Sigmoid colon (tissue), 7 donors: ENCODE results near the gene KAZN. TPM values are rescaled to one million over a fixed set of nuclear protein-coding genes. Genes with fewer than 3 reads are reported as not detected.
A peak's percentile ranks its signal among the peaks of the same experiment; 100 is the strongest.

Experiments
- DNase-seq: peaks from one replicate; pipeline ENCODE4 v3.0.0-alpha.2; 2019
- H3K27ac ChIP-seq, 4 donors: fragments of 200-600 bp; sonication (generic); one replicate each; pipeline ENCODE4 v1.5.1; 2016 to 2019; ENCODE audit warnings: mild to moderate bottlenecking in 1 of 4
- H3K27me3 ChIP-seq, 3 donors: fragments of 200-600 bp; sonication (generic); one replicate each; pipeline ENCODE4 v1.5.1; 2019; ENCODE audit warnings: mild to moderate bottlenecking in 1 of 3
- H3K36me3 ChIP-seq, 4 donors: fragments of 200-600 bp; sonication (generic); one replicate each; pipeline ENCODE4 v1.5.1; 2016 to 2019
- H3K4me1 ChIP-seq, 4 donors: fragments of 200-600 bp; sonication (generic); one replicate each; pipeline ENCODE4 v1.5.1; 2017 to 2019
- H3K4me3 ChIP-seq, 4 donors: fragments of 200-600 bp; sonication (generic); one replicate each; pipeline ENCODE4 v1.5.1; 2017 to 2019; ENCODE audit warnings: mild to moderate bottlenecking in 2 of 4, moderate library complexity in 1 of 4
- H3K9me3 ChIP-seq, 4 donors: fragments of 200-600 bp in 3 of 4; sonication (generic) in 3 of 4; one replicate each; pipeline versions ENCODE4 v1.5.1 to v1.6.1; 2013 to 2019
- CTCF ChIP-seq, 4 experiments: fragments of 450-650 bp in 3 of 4; fragments of 200-600 bp in 1 of 4; IDR thresholded peaks; one replicate each; pipeline ENCODE4 v1.5.1; 2016 to 2019; ENCODE audit warnings: antibody characterized with exemption in 4 of 4, mild to moderate bottlenecking in 3 of 4, moderate library complexity in 2 of 4
- EP300 ChIP-seq, 4 donors: sonication (generic); formaldehyde crosslinking; IDR thresholded peaks; one replicate each; pipeline ENCODE4 v1.6.1; 2017; ENCODE audit warnings: antibody characterized with exemption in 4 of 4
- POLR2A ChIP-seq, 2 donors: fragments of 450-650 bp; IDR thresholded peaks; one replicate each; pipeline ENCODE4 v1.6.1; 2016; ENCODE audit warnings: antibody characterized with exemption in 2 of 2, mild to moderate bottlenecking in 2 of 2, moderate library complexity in 2 of 2
- POLR2AphosphoS5 ChIP-seq, 4 donors: sonication (generic); formaldehyde crosslinking; IDR thresholded peaks; one replicate each; pipeline ENCODE4 v1.6.1; 2017; ENCODE audit warnings: antibody characterized with exemption in 4 of 4
- WGBS, 2 donors: extraction: QIAGEN DNeasy Blood & Tissue Kit; methylation state at CpG; one replicate each; pipeline ENCODE4 v1.1.7; 2013; 5-methylcytosine and 5-hydroxymethylcytosine counted together
- intact Hi-C: fragments of 100-400 bp; cut with DNase I; formaldehyde crosslinking; loops from one replicate; pipeline ENCODE4 v1.15.1; 2023
- polyA plus RNA-seq, 3 donors: library from polyadenylated mRNA; stranded (reverse); fragments of 200-250 nt; gene quantifications; one replicate each; pipeline ENCODE4 v1.2.3, GENCODE V29; 2013
- total RNA-seq, 4 donors: library from RNA; depleted of rRNA; stranded (reverse); fragments of >200 nt; gene quantifications; one replicate each; pipeline ENCODE4 v1.1.0, GENCODE V29; 2016
- donor health status: healthy with polysubstance abuse.
- donor health status: Bipolar disorder and iron deficiency.
- donor health status: healthy.

The KAZN gene
- total and polyA plus RNA-seq, 7 donors = 2.5 to 11.4 (median 5.6) TPM

GRCh38 chr1:14934867-14935266, 336.4 kb downstream of the KAZN start:
- Histone ChIP-seq H3K27ac (no peak overlapping the region), H3K4me1 (peaks cover 0 to 15% (median 7%) of the 10 kb centered on the region in 4 donors), H3K9me3 (no peaks in the 10 kb centered on the region), H3K4me3 (no peak overlapping the region), H3K27me3 (no peaks in the 10 kb centered on the region), H3K36me3 (no peaks in the 10 kb centered on the region)
- intact Hi-C loops = no loop called here
- DNase-seq = no peak
- 94 to 96% methylated on average over 7 of the region's 7 CpGs for WGBS, 2 donors
- TF ChIP-seq CTCF (IDR thresholded peaks at IDR 0.05) = no peak

- TF ChIP-seq POLR2AphosphoS5 (IDR thresholded peaks at IDR 0.05) = no peak
- no peak for TF ChIP-seq CTCF (IDR thresholded peaks at IDR 0.05)
- no peak for TF ChIP-seq POLR2A (IDR thresholded peaks at IDR 0.05)
- no peak for TF ChIP-seq EP300 (IDR thresholded peaks at IDR 0.05)
- 82 to 85% methylated on average over 6 of the region's 6 CpGs for WGBS, 2 donors
Observed at GRCh38 chr1:14936815-14937214, 338.3 kb downstream of the KAZN start.

DNA sequence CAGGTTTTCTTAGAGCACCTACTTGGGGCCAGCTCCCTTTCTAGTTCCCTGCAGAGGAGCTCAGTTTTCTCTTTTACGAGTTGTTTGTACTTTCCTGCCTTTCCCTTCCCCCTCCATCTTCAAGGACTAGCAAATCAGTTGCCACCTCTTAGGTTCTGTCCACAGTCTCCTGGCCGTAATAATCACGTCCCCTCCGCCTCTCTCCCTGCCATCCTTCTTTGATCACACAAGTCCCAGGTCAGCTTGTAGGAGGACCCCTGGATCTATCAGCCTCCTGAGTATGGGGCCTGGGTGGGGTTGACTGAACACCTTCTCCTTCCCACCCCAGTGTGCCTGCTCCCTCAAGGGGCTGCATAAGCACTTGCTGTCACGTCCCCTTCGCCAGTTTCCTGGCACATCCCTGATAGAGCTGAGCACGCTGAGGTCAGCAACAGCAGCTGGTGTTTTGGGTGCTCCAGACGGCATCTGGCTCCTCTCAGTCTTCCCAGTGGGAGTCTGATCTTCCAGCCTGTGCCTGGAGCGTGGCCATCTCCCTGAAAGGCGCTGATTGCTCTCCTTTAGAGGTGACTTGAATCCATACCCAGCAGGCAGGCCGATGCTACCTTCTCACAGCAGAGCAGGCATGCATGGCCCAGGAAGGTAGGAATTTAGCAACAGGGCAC, 338.9 kb downstream of the KAZN start:
- DNase-seq = no peak
- intact Hi-C loops = no loop called here
- H3K27ac ChIP-seq = no peak overlapping the region
- 83 to 85% methylated on average over 11 of the region's 11 CpGs for WGBS, 2 donors
- H3K36me3 ChIP-seq = no peaks in the 10 kb centered on the region
- no peaks in the 10 kb centered on the region for H3K27me3 ChIP-seq
- H3K4me1 ChIP-seq = peaks cover 0 to 12% (median 7%) of the 10 kb centered on the region in 4 donors
- no peak overlapping the region for H3K4me3 ChIP-seq
- no peaks in the 10 kb centered on the region for H3K9me3 ChIP-seq
- TF ChIP-seq POLR2A (IDR thresholded peaks at IDR 0.05) = no peak
- TF ChIP-seq POLR2AphosphoS5 (IDR thresholded peaks at IDR 0.05) = no peak
- TF ChIP-seq EP300 (IDR thresholded peaks at IDR 0.05) = no peak
- no peak for TF ChIP-seq CTCF (IDR thresholded peaks at IDR 0.05)

More at GRCh38 chr1:14936815-14937214, 338.3 kb downstream of the KAZN start:
- Histone ChIP-seq H3K27ac (no peak overlapping the region), H3K36me3 (no peaks in the 10 kb centered on the region), H3K4me3 (no peak overlapping the region), H3K4me1 (peaks cover 0 to 10% (median 5%) of the 10 kb centered on the region in 4 donors), H3K9me3 (no peaks in the 10 kb centered on the region), H3K27me3 (no peaks in the 10 kb centered on the region)
- DNase-seq = no peak
- intact Hi-C loops = no loop called here

DNA sequence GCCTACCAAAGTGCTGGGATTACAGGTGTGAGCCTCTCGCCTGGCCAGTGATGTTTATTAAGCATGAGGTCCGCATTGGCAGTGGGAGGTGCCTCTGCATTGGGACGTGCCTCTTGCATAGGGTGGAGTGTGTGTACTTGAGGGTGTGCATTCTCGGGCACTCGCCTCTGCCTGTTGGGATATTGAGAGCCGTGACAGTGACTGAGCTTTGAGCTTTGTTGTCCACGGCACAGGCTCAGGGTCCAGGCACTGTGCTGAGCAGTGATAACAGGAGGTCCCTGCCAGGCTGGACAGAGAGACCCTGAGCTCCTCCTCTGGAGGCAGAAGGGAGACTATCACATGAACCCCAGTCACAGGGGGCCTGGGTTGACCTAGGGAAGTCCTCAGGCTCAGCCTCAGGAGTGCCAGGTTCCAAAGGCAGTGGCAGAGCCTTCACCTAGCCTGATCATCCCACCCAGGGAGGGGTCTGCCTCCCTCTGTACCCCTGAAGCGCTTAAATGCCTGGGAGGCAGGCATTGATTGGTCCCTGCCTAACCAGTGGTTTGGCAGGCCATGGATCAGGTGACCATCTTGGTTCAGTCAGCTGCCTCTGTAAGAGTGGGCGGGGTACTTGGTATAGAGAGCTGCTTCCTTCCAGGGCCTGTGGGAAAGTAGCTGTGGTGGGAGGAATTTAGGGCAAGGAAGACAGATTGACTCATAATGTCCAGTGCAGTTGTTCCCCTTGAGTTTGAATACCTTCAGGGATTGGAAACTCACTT, 341.2 kb downstream of the KAZN start:
- Histone ChIP-seq H3K27ac (no peak overlapping the region), H3K4me3 (no peak overlapping the region), H3K4me1 (peaks cover 0 to 34% (median 27%) of the 10 kb centered on the region in 4 donors), H3K36me3 (no peaks in the 10 kb centered on the region), H3K27me3 (no peaks in the 10 kb centered on the region), H3K9me3 (no peaks in the 10 kb centered on the region)
- no peak for TF ChIP-seq POLR2A (IDR thresholded peaks at IDR 0.05)
- TF ChIP-seq EP300 (IDR thresholded peaks at IDR 0.05) = no peak
- DNase-seq = no peak
- intact Hi-C loops = no loop called here
- 80 to 85% methylated on average over 9 of the region's 9 CpGs for WGBS, 2 donors

DNA sequence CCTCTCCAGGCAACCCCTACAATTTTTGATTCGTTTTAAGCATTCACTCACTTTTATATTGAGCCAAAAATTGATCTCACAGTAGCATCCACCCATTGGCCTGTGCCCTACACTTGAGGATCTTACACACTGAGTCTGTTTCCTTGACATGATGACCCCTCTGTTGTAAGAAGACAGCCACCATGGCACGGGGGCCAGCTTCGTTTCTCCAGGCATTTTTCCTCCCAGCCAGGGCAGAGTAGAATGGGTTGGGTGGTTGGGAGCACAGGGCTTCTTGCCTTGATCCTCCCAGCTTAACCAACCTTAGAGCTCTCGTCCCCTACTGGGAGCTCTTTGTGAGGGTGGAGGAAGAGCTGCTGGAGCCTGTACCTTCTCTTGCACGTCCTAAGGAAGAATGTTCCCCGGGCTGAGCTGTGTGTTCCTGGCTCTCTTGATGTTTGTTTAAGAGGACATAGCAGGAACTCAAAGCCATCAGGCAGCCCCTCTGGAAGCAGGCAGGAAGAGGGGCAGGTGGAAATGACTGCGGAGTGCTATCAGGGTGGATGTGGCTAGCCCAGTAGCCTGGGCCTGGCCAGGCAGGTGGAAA, 341.9 kb downstream of the KAZN start:
- no peaks in the 10 kb centered on the region for H3K9me3 ChIP-seq
- DNase-seq = no peak
- intact Hi-C loops = no loop called here

More for the DNA sequence above, 341.9 kb downstream of the KAZN start:
- TF ChIP-seq POLR2AphosphoS5 (IDR thresholded peaks at IDR 0.05) = no peak
- no peak for TF ChIP-seq POLR2A (IDR thresholded peaks at IDR 0.05)
- no peak for TF ChIP-seq CTCF (IDR thresholded peaks at IDR 0.05)
- no peak for TF ChIP-seq EP300 (IDR thresholded peaks at IDR 0.05)
- H3K4me3 ChIP-seq = no peak overlapping the region
- H3K27ac ChIP-seq = peak overlapping the region in 1 of 4 donors; percentile 20
- H3K4me1 ChIP-seq = peaks cover 0 to 41% (median 34%) of the 10 kb centered on the region in 4 donors
- WGBS, 2 donors = 73 to 87% methylated on average over 7 of the region's 7 CpGs
- H3K27me3 ChIP-seq = no peaks in the 10 kb centered on the region
- H3K36me3 ChIP-seq = no peaks in the 10 kb centered on the region
